NCI-H1092 treated with DMSO at 0.1 percent for 48 hours (cell line): Measurements from ENCODE around the gene HOXA3.

Experiments used
- DNase-seq: peaks from one replicate; lab custom pipeline; 2025; lab: John Stamatoyannopoulos, UW

The HOXA3 gene

GRCh38 chr7:27165996-27166530 is 13.7 kb upstream of the HOXA3 start:
- DNase-seq: no peak

GRCh38 chr7:27165089-27165995 is 13.0 kb upstream of the HOXA3 start, which contains the start of gene HOXA9:
Gene HOXA9 (minus strand): TSS chr7:27165537. CDS start chr7:27165457, 80 bp downstream.
- DNase-seq: no peak

- no peak for DNase-seq
Measured at GRCh38 chr7:27164367-27165088, 12.1 kb upstream of the HOXA3 start.

DNA sequence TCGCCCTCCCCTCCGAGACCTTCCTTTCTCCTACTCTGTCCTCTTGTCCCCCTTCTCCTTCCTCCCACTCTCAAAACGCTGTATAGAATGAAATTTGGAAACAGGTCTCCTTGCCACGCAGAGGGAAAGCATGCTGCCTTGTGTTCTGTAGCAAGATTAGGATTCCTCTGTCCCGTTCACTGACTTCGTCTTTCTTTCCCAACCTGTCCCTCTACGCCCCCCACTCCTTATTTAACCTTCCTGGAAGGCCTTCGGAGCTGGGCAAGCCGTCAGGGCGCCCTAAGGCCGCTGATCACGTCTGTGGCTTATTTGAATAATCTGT is 11.6 kb upstream of the HOXA3 start:
- no peak for DNase-seq

DNA sequence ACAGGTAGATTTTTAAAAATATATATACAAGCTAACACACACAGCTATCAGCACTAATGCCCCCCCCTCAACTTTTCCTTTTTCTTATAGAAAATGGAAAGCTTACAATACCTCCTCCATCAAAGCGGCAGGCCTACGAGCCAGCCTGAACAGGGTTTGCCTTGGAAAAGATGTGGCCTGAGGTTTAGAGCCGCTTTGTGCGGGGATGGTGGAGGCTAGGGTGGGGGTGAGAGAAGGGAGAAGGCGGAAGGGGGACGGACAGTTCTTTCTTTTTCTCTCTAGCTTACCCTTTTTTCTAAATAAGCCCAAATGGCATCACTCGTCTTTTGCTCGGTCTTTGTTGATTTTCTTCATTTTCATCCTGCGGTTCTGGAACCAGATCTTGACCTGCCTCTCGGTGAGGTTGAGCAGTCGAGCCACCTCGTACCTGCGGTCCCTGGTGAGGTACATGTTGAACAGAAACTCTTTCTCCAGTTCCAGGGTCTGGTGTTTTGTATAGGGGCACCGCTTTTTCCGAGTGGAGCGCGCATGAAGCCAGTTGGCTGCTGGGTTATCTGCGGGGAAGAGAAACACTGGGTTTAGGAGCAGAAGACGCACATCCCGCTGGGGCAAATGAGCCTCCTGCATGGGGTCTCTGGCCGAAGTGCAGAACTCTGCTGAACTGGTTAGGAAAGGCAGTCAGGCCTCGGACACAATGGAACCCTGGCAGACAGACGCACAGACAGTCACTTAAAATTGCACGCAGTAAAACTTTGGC is 11.1 kb upstream of the HOXA3 start:
- DNase-seq: no peak

DNA sequence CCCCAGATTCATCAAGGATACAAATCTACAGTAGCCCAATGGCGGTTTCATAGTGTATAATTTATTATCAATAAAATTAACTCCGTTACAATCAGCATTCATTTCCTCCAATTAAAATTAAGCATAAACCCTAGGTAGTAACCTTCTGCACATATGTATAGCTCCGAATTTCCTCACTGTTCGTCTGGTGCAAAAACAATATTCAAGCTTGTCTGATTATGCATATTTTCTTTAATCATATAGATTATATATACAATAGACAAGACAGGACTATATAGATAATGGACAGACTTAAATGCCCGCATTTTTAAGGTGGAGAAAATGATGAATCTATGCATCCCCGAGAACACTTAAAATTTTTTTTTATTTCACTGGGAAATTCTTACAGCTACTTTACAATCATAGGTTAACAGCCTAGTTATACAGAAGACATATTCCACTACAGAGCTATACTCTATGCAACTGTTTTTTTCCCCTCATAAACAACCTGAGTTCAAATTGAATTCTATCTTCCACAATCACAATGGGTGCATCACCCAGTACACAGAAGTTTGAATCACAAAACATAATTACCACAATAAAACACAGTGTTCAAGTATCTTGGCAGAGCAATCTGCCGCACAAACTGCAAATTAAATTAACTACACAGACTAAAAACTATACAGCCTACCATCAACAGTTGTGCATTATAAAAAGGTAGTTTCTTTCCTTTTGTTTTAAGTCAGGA is 10.3 kb upstream of the HOXA3 start:
- DNase-seq: no peak

- DNase-seq: no peak
Measured at GRCh38 chr7:27161721-27162560, 9.6 kb upstream of the HOXA3 start.

GRCh38 chr7:27161214-27161720 is 8.9 kb upstream of the HOXA3 start:
- DNase-seq: no peak

DNA sequence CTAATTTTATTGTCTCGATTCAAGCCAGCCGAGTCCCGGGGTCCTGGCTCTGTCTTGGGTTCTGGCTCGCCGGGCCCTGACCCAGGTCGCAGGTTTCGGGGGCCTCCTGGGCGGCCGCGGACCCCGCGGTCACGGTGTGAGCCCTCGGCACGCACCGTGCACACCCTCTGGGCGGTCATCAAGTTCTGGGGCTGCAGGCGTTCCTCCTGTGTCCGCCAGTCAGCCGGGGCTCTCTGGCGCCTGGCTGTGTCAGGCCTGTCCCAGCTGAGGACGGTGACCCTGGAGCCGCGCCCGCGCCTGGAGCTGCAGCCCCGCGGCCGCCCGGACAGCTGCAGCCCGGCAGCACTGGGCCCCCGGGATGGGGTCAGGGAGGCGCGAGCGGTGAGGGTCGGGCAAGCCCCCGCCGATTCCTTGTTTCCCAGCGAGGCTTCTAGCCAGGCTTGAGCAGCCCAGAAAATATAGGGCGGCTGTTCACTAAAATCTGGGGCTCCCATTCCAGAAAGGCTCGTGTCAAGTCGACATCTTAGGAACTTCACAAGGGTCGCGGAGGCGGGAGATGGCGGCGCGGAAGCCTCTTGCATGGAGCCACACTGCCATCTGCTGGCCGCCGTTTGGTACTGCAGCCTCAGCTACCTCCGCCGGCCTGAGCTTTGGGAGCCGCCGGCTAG is 8.3 kb upstream of the HOXA3 start:
- DNase-seq: no peak

DNA sequence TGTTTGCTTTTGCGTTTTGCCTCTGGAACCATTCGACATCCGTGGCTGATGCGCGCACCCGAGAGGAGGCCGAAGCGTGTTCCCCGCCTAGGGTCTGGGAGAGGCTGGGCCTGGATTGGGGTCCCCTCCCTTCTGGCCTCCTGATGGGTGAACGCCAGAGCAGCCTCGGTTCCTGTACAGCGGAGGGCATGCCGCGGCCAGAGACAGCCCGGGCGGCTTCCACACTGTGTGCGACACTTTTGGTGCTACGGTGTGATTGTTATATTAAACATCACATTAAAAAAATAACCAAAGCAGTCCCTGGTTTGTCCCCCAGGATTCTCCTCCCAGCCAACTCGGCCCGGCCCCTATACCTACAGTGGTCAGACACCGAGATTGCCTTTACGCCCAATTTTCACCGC is 7.8 kb upstream of the HOXA3 start:
- no peak for DNase-seq

- no peak for DNase-seq
Measured at GRCh38 chr7:27159266-27160144, 7.1 kb upstream of the HOXA3 start.

DNA sequence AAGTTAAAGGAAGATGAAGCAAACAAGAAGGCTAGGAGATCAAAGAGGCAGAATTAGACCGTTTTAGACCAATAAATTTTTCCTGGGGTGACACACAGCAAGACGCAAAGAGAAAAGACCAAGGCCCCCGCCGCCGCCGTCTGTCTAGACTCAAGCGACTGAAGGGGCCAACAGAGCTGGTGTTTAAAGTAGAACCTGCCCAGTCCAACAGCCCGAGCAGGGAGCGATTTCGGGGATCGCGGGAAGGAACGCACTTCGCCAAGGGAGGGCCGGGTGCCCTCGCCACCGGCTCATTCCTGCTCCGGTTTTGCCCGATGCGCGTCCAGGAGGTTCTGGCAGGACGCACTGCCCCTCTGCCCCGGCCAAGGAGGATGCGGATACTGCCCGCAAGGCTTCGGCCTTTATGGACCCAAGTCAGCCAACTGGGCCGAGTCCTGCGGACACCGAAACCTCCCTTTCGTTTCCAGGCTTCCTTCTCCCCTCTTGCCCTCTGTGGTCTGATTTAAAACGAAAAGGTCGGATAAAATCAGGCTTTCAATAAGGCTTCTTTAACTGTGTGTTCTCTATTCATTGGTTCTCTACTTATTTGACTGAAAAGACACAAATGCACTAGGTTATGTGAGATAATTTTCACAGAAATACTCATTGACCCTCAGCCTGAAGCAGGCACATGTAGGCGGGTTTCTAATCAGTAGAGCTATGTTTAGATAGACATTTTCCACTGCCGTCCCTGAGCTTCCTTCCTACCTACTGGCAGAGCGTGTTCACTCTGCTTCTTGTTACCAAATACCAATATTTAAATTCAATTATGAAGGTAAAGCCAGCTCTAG is 6.3 kb upstream of the HOXA3 start:
- no peak for DNase-seq

DNA sequence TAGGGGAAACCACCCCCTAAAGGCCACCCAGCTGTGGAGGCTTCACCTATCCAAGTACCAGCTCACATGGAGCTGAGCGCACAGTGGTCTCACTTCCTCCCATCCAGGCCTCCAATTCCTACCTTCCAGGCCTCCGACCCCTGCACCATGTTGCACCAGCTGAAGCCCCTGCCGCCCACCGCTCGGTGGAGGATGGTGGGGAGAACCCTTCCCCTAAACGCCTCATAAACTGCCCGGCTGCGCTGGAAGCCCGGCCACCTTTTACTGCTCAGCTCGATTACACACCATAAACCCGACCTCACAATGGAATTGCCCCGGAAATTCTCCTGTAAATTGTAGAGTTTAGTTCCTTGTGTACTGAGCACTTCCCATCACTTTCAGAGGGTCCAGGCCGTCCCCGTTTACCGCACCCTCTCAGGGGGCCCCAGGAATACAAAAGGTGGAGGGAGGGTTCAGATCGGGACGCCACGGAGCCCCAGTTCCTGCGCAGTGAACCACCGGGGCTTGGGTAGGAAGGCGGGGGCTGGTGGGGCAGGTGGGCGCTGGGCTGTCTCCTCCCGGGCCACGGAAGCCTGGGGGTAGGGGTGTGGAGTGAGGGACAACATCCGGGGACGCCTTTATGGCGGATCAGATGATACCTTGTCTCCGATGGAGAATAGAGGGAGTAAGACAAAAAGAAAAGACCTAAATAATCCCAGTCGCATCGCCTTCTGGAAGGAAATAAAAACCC is 5.5 kb upstream of the HOXA3 start:
- DNase-seq: no peak

GRCh38 chr7:27156916-27157701 is 4.7 kb upstream of the HOXA3 start:
- DNase-seq: no peak

DNA sequence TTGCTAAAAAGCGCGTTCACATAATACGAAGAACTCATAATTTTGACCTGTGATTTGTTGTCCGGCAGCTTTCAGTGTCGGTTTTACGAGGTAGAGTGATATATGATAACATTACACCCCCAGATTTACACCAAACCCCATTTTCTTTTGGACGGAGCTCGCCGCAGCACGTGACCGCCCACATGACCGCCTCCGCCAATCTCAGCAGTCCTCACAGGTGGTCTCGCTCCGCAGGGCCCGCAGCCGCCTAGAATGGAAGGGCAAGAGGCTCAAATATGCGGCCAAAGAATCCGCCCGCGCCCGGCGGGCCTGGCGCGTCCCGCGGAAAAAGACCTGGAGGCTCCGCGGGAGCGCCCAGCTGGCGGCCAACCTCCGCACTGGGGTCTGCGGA is 4.1 kb upstream of the HOXA3 start, which contains the start of gene HOXA7:
HOXA7 (minus strand) TSS at position 168 of the 391 bp plus-strand sequence; CDS start at position 38, 130 bp downstream.
- DNase-seq: no peak

- DNase-seq: no peak
Measured at GRCh38 chr7:27155816-27156507, 3.6 kb upstream of the HOXA3 start.
